SK-N-SH treated with all-trans-retinoic acid at 6 μM for 48 hours (cell line): ENCODE measurements around the gene RASGRF2.

ENCODE experiments used
- ATAC-seq: fragments of 200-7000 bp; cut with Tn5 transposase; 3 replicates; pipeline ENCODE4 v1.9.1; 2020; ENCODE audit warnings: mild to moderate bottlenecking, moderate library complexity
- ARNTL ChIP-seq: fragments of 450-650 bp; formaldehyde crosslinking; IDR thresholded peaks from 2 replicates; pipeline ENCODE4 v1.5.0; 2020; ENCODE audit warnings: low read depth, mild to moderate bottlenecking, moderate library complexity, borderline replicate concordance
- BACH2 ChIP-seq: fragments of 250-450 bp; sonication (Bioruptor Pico); IDR thresholded peaks from 2 replicates; pipeline ENCODE4 v1.9.0; 2021; ENCODE audit warnings: mild to moderate bottlenecking, borderline replicate concordance
- CREB5 ChIP-seq: fragments of 250-450 bp; sonication (Bioruptor Pico); IDR thresholded peaks from 2 replicates; pipeline ENCODE4 v1.5.1; 2020; ENCODE audit warnings: low read depth, mild to moderate bottlenecking, moderate library complexity
- CSDC2 ChIP-seq: fragments of 250-450 bp; sonication (Bioruptor Pico); IDR thresholded peaks from 2 replicates; pipeline ENCODE4 v1.5.0; 2020; ENCODE audit warnings: mild to moderate bottlenecking, moderate library complexity
- CSRNP3 ChIP-seq: fragments of 250-450 bp; sonication (Bioruptor Pico); IDR thresholded peaks from 2 replicates; pipeline ENCODE4 v1.5.1; 2021; ENCODE audit warnings: mild to moderate bottlenecking, moderate library complexity
- ESRRG ChIP-seq: fragments of 250-450 bp; sonication (Bioruptor Pico); IDR thresholded peaks from 2 replicates; pipeline ENCODE4 v1.6.1; 2021; ENCODE audit warnings: mild to moderate bottlenecking
- OSR1 ChIP-seq: fragments of 250-450 bp; sonication (Bioruptor Pico); IDR thresholded peaks from 2 replicates; pipeline ENCODE4 v1.8.0; 2022; ENCODE audit warnings: moderate library complexity, mild to moderate bottlenecking, inconsistent platforms
- RARB ChIP-seq: fragments of 250-450 bp; sonication (Bioruptor Pico); IDR thresholded peaks from 2 replicates; pipeline ENCODE4 v1.8.0; 2021; ENCODE audit warnings: mild to moderate bottlenecking, moderate library complexity
- SNAI2 ChIP-seq: fragments of 250-450 bp; sonication (Bioruptor Pico); IDR thresholded peaks from 2 replicates; pipeline ENCODE4 v1.5.0; 2020; ENCODE audit warnings: mild to moderate bottlenecking, moderate library complexity
- TCF4 ChIP-seq: fragments of 250-450 bp; sonication (Bioruptor Pico); IDR thresholded peaks from 2 replicates; pipeline ENCODE4 v1.8.0; 2021; ENCODE audit warnings: mild to moderate bottlenecking, moderate library complexity, borderline replicate concordance
- TOX ChIP-seq: fragments of 250-450 bp; sonication (Bioruptor Pico); IDR thresholded peaks from 2 replicates; pipeline ENCODE4 v1.8.0; 2021; ENCODE audit warnings: mild to moderate bottlenecking, moderate library complexity, borderline replicate concordance
- TSHZ2 ChIP-seq: fragments of 250-450 bp; sonication (Bioruptor Pico); IDR thresholded peaks from 2 replicates; pipeline ENCODE4 v1.5.0; 2020; ENCODE audit warnings: mild to moderate bottlenecking, moderate library complexity
- ZC3H10 ChIP-seq: fragments of 250-450 bp; sonication (Bioruptor Pico); IDR thresholded peaks from 2 replicates; pipeline ENCODE4 v1.5.1; 2021; ENCODE audit warnings: mild to moderate bottlenecking, moderate library complexity
- ZFP3 ChIP-seq: fragments of 250-450 bp; sonication (Bioruptor Pico); IDR thresholded peaks from 2 replicates; pipeline ENCODE4 v1.5.0; 2020; ENCODE audit warnings: mild to moderate bottlenecking, moderate library complexity
- ZFP30 ChIP-seq: fragments of 450-650 bp; formaldehyde crosslinking; IDR thresholded peaks from 2 replicates; pipeline ENCODE4 v1.5.0; 2022; ENCODE audit warnings: mild to moderate bottlenecking, moderate library complexity
- ZNF565 ChIP-seq: fragments of 450-650 bp; formaldehyde crosslinking; conservative IDR thresholded peaks from 2 replicates; pipeline ENCODE4 v1.5.0; 2020; ENCODE audit warnings: low read depth, mild to moderate bottlenecking, moderate library complexity
- ZNF8 ChIP-seq: fragments of 450-650 bp; formaldehyde crosslinking; IDR thresholded peaks from 2 replicates; pipeline ENCODE4 v1.5.0; 2020; ENCODE audit warnings: mild to moderate bottlenecking, moderate library complexity
- TF ChIP-seq, protein P1 (sequence below): fragments of 250-450 bp; sonication (Bioruptor Pico); IDR thresholded peaks from 2 replicates; pipeline ENCODE4 v1.8.0; 2020; ENCODE audit warnings: mild to moderate bottlenecking, moderate library complexity, borderline replicate concordance
- TF ChIP-seq, protein P2 (sequence below): fragments of 250-450 bp; sonication (Bioruptor Pico); IDR thresholded peaks from 2 replicates; pipeline ENCODE4 v1.8.0; 2021; ENCODE audit warnings: low read depth, mild to moderate bottlenecking, moderate library complexity, borderline replicate concordance

Gene RASGRF2

DNA sequence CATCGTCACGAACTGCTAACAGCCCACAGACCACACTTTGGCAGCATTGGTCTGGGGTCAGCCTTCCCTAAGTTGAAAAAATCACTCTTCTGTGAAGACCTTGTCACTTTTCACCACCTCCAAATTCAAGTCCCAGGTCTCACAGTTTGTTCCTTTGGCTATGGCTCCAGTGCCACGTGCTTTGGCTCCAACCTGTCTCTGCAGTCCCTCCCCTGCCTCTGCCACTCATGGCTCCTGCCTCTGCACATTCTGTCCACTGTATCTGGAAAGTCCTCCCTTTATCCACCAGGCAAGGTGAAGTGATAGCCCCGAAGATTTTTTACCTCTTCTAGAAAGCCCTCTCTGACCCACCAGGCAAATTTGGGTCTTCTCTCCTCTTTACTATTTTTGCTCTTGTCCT, 278.3 kb downstream of the RASGRF2 start:
- ATAC-seq, result no peak
- TF ChIP-seq ZNF8 (CRISPR knock-in tag), result no peak
- TF ChIP-seq TSHZ2 (CRISPR knock-in tag), result no peak
- TF ChIP-seq SNAI2, result no peak
- TF ChIP-seq ESRRG (CRISPR knock-in tag), result no peak
- TF ChIP-seq TCF4 (CRISPR knock-in tag), result no peak
- TF ChIP-seq ZNF565, result no peak
- no peak for TF ChIP-seq ZFP3
- TF ChIP-seq CSRNP3, result no peak
- no peak for TF ChIP-seq OSR1 (CRISPR knock-in tag)
- TF ChIP-seq, protein P1, sequence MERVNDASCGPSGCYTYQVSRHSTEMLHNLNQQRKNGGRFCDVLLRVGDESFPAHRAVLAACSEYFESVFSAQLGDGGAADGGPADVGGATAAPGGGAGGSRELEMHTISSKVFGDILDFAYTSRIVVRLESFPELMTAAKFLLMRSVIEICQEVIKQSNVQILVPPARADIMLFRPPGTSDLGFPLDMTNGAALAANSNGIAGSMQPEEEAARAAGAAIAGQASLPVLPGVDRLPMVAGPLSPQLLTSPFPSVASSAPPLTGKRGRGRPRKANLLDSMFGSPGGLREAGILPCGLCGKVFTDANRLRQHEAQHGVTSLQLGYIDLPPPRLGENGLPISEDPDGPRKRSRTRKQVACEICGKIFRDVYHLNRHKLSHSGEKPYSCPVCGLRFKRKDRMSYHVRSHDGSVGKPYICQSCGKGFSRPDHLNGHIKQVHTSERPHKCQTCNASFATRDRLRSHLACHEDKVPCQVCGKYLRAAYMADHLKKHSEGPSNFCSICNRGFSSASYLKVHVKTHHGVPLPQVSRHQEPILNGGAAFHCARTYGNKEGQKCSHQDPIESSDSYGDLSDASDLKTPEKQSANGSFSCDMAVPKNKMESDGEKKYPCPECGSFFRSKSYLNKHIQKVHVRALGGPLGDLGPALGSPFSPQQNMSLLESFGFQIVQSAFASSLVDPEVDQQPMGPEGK, result no peak
- TF ChIP-seq CSDC2, result no peak
- no peak for TF ChIP-seq TOX (CRISPR knock-in tag)
- TF ChIP-seq, all 23 proteins: peak for 0

GRCh38 chr5:81239613-81240012, 279.4 kb downstream of the RASGRF2 start:
- TF ChIP-seq, protein P1, result no peak
- no peak for TF ChIP-seq ARNTL (CRISPR knock-in tag)
- TF ChIP-seq ZFP30 (CRISPR knock-in tag), result no peak

DNA sequence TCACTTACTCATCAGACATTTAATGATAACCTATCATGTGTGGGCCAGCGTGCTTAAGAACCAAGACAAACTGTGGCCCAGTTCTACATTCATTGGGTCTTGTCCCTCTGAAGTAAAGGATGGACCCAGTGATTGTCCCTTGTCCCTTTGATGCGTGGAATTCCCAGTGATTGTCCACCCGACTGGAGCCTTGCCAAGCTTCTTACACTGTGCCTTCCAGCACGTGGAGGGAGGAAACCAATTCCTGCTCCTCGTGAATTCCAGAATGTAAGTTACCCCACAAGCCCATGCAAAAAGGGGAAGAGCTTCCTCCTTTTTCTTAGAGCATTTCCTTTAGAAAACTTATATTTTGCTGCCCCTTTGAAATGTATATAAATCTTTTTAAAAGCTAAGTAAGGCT, 280.8 kb downstream of the RASGRF2 start:
- no peak for TF ChIP-seq ARNTL (CRISPR knock-in tag)
- no peak for TF ChIP-seq BACH2 (CRISPR knock-in tag)
- TF ChIP-seq, all 23 proteins: peak for 0
- ATAC-seq, result no peak

More at GRCh38 chr5:81239613-81240012, 279.4 kb downstream of the RASGRF2 start:
- no peak for ATAC-seq

GRCh38 chr5:81241961-81242648, 281.9 kb downstream of the RASGRF2 start:
- ATAC-seq, result no peak
- TF ChIP-seq BACH2 (CRISPR knock-in tag) (no peak), ZFP3 (no peak), ZC3H10 (CRISPR knock-in tag) (no peak), CSDC2 (no peak), TOX (CRISPR knock-in tag) (no peak), ZNF8 (CRISPR knock-in tag) (no peak), CSRNP3 (no peak), SNAI2 (no peak), RARB (CRISPR knock-in tag) (no peak), CREB5 (CRISPR knock-in tag) (no peak), TSHZ2 (CRISPR knock-in tag) (no peak)
- TF ChIP-seq, protein P2, sequence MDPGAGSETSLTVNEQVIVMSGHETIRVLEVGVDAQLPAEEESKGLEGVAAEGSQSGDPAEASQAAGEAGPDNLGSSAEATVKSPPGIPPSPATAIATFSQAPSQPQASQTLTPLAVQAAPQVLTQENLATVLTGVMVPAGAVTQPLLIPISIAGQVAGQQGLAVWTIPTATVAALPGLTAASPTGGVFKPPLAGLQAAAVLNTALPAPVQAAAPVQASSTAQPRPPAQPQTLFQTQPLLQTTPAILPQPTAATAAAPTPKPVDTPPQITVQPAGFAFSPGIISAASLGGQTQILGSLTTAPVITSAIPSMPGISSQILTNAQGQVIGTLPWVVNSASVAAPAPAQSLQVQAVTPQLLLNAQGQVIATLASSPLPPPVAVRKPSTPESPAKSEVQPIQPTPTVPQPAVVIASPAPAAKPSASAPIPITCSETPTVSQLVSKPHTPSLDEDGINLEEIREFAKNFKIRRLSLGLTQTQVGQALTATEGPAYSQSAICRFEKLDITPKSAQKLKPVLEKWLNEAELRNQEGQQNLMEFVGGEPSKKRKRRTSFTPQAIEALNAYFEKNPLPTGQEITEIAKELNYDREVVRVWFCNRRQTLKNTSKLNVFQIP (CRISPR knock-in tag), result no peak
